ENCODE measurements around the gene LSM7.
A peak's percentile ranks its signal among the peaks of the same experiment; 100 is the strongest.

GRCh38 chr19:2274931-2275535, 53.4 kb downstream of the LSM7 start:
- TF ChIP-seq CTCF (conservative IDR thresholded peaks at IDR 0.05; ENCODE audit: low read depth, low read length): peak; percentile 74
- TF ChIP-seq EZH2 (IDR thresholded peaks at IDR 0.05; ENCODE audit: borderline replicate concordance, low read depth, low read length, poor library complexity, severe bottlenecking): no peak
